Activated CD4-positive, alpha-beta memory T cell treated with anti-CD3 and anti-CD28 coated beads, Interleukin-2, amount 10 ng/mL, durations not matched to agents 7 days and 5 days (primary cell): ENCODE data around the gene AQP5. TPM values are rescaled to one million over a fixed set of nuclear protein-coding genes. Genes with fewer than 3 reads are reported as not detected.

Experiments
- CTCF ChIA-PET: fragments of 350-600 bp; sonication (Branson Sonifier 250); formaldehyde crosslinking; loops from one replicate; lab custom pipeline; 2021; ENCODE audit warnings: antibody characterized with exemption, inconsistent platforms; lab: Charles Lee
- POLR2A ChIA-PET: fragments of 350-600 bp; sonication (Branson Sonifier 250); formaldehyde crosslinking; loops from one replicate; lab custom pipeline; 2021; ENCODE audit warnings: antibody characterized with exemption; lab: Charles Lee
- DNase-seq: peaks from one replicate; pipeline ENCODE4 v3.0.0-alpha.2; 2020
- H3K27ac Mint-ChIP-seq: one replicate; pipeline ENCODE4 v1.8.0; 2021; ENCODE audit warnings: mild to moderate bottlenecking, mixed read lengths
- H3K27me3 Mint-ChIP-seq: one replicate; pipeline ENCODE4 v1.8.0; 2021; ENCODE audit warnings: mixed read lengths
- H3K36me3 Mint-ChIP-seq: one replicate; pipeline ENCODE4 v1.8.0; 2021; ENCODE audit warnings: low read depth, mixed read lengths
- H3K4me1 Mint-ChIP-seq: one replicate; pipeline ENCODE4 v1.8.0; 2021; ENCODE audit warnings: mixed read lengths
- H3K4me3 Mint-ChIP-seq: one replicate; pipeline ENCODE4 v1.8.0; 2021; ENCODE audit warnings: mild to moderate bottlenecking, mixed read lengths
- H3K9me3 Mint-ChIP-seq: one replicate; pipeline ENCODE4 v1.8.0; 2021; ENCODE audit warnings: mixed read lengths
- total RNA-seq, 2 experiments: library from RNA; stranded (reverse); gene quantifications; one replicate each; pipeline ENCODE4 v1.2.3, GENCODE V29; 2021

Gene AQP5
- total RNA-seq, 2 experiments from 2014 or later = not detected

DNA sequence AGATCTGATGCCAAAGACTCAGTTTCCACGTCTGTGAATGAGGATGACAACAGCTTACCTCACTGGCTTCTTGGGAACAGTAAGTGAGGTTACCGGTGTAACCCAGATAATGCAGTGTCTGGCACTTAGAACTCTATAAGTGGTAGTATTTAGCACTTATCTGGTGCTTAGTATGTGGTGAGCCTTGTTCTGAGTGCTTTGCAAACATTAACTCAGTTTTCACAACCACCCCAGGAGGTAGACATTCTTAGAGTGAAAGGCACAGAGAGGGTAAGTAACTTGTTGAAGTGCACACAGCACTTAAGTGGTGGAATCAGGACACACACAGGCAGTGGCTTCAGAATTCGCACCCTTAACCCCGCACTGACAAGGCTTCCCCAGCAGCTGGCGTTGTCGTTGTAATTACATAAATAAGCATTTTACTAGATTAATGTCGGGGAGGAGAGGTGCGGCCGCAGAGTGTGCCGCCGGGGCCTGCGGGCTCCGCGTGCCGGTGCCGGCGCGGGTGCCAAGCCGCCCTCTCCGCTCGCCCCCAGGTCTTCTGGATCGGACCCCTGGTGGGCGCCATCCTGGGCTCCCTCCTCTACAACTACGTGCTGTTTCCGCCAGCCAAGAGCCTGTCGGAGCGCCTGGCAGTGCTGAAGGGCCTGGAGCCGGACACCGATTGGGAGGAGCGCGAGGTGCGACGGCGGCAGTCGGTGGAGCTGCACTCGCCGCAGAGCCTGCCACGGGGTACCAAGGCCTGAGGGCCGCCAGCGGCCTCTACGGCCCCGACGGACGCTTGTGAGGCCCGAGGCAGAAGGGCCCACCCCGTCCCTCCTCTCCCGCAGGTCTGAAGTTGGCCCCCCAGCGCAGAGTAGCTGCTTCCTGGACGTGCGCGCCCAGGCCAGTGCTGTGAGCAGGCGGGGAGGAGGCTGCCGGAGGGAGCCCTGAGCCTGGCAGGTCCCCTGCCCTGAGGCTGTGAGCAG lies 6.5 kb upstream of the AQP5 start:
- Mint-ChIP-seq H3K36me3 (no peaks in the 10 kb centered on the region), H3K4me3 (no peak overlapping the region), H3K27me3 (peaks cover 67% of the 10 kb centered on the region), H3K27ac (no peak overlapping the region), H3K9me3 (no peaks in the 10 kb centered on the region), H3K4me1 (peaks cover under 1% of the 10 kb centered on the region)
- ChIA-PET CTCF (interaction anchor here (0.8 to 1.3 kb wide), 2 partner anchors 10 to 12 kb away, joined by 4 to 5 read pairs; no protein-coding TSS in a partner anchor), POLR2A (interaction anchor here (1.7 kb wide), 1 partner anchor 10 kb away, joined by 4 read pairs; no protein-coding TSS in a partner anchor)
- no peak for DNase-seq

DNA sequence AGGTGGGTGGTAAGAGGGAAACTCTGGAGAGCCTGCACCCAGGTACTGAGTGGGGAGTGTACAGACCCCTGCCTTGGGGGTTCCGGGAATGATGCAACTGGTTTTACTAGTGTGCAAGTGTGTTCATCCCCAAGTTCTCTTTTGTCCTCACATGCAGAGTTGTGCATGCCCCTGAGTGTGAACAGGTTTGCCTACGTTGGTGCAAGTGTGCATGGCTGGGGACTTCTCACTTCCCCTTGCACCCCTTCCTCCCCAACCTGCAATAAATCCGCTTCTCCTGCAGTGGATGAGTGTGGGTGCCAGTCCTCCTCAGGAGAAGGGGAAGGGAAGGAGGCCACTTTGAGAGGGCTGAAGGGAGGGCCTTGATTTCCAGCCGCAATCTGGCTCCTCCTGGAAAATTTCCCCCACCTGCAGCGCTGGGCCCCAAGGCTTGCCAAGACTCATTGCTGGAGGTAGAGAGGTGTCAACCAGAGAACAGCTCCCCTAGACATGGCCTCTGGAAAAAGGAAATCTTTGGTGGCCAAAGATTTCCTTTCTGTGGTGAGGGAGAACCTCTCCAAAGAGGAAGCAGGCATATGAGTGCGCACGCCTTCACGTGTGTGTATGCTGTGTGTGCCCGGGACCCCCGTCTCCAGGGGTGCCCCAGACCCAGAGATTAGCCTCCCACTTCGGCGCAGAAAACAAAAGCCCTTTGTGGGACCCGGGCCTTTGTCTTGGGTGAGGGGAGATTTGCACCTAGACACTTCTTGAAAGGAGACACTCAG lies 5.6 kb upstream of the AQP5 start:
- no peak overlapping the region for H3K27ac Mint-ChIP-seq
- H3K27me3 Mint-ChIP-seq = peaks cover 75% of the 10 kb centered on the region
- peaks cover 7% of the 10 kb centered on the region for H3K4me1 Mint-ChIP-seq
- CTCF ChIA-PET = no interaction called here
- no peaks in the 10 kb centered on the region for H3K9me3 Mint-ChIP-seq
- POLR2A ChIA-PET = no interaction called here
- no peak overlapping the region for H3K4me3 Mint-ChIP-seq
- DNase-seq = no peak
- peaks cover 4% of the 10 kb centered on the region for H3K36me3 Mint-ChIP-seq

DNA sequence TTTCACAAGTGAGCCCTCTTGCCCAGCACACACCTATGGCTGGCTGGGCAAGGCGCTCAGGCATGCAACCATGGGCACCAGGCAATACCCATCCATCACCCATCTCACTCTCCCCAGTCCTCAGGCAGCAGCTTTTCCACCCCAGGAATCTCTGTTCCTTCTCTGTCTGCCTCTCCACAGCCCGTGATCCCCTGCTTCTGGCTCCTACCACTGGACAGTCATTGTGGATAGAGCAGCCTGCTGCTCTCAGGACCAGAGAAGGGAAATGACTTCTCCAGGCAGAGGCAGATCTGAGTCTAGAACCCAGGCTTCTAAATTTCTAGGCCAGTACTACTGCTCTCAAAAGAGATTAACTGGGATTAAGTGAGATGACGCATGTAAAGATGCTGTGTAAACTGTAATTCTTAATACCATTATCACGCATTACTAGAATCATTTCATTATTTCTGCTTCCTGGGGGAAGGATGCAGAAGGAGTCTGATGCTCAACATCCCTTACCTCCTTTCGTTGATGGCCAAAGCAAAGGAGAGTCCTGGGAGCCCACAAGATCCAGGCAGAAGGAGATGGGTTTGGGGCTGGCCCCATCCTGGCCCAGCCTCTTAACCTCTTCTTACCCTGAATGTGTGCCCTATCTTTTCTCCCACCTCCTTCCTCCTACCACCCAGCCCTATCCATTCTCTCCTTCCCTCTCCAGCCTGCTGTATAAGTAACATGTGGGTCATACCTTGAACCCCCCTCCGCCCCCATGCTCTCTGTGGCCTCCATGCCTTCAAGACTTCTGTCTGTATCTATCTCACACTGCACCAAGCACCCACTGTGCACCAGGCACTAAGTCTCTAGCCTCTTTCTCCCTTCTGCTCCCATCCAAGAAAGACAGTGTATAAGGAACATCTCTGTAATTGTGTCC lies 4.8 kb upstream of the AQP5 start:
- peaks cover 7% of the 10 kb centered on the region for H3K4me1 Mint-ChIP-seq
- CTCF ChIA-PET = interaction anchor here (1.0 to 4.6 kb wide), 3 partner anchors 10 to 216 kb away, joined by 3 to 19 read pairs (median 14); no protein-coding TSS in a partner anchor
- no peaks in the 10 kb centered on the region for H3K9me3 Mint-ChIP-seq
- peaks cover 75% of the 10 kb centered on the region for H3K27me3 Mint-ChIP-seq
- no peak for DNase-seq
- H3K36me3 Mint-ChIP-seq = peaks cover 4% of the 10 kb centered on the region
- POLR2A ChIA-PET = interaction anchor here (0.7 to 1.5 kb wide), 2 partner anchors 12 to 14 kb away, joined by 3 read pairs; no protein-coding TSS in a partner anchor
- H3K4me3 Mint-ChIP-seq = no peak overlapping the region
- no peak overlapping the region for H3K27ac Mint-ChIP-seq

DNA sequence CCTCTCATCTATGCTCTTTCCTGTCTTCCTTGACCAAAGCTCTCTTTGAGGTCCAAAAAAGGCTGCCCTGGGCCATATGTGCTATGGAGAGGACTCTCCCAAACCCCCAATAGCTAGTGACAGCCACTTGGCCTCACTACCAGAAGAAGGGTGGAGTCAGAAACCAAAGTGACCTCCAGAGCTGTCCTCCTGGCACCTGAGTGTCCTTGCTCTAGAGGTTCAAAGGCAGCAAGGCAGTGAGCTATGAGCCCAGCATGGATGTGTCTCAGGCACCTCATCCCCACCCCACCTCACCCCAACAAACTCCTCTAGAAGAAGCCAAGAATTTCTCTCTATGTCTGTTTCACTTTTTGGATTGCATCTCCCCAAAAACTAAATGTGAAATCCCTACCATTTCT lies 4.1 kb upstream of the AQP5 start:
- Mint-ChIP-seq H3K4me3 (no peak overlapping the region), H3K27ac (no peak overlapping the region), H3K36me3 (peaks cover 4% of the 10 kb centered on the region), H3K9me3 (no peaks in the 10 kb centered on the region), H3K4me1 (peaks cover 7% of the 10 kb centered on the region), H3K27me3 (peaks cover 78% of the 10 kb centered on the region)
- CTCF ChIA-PET = interaction anchor here (1.0 to 4.6 kb wide), 3 partner anchors 9 to 217 kb away, joined by 3 to 19 read pairs (median 14); no protein-coding TSS in a partner anchor
- POLR2A ChIA-PET = interaction anchor here (0.7 to 1.5 kb wide), 2 partner anchors 12 to 15 kb away, joined by 3 read pairs; no protein-coding TSS in a partner anchor
- no peak for DNase-seq

DNA sequence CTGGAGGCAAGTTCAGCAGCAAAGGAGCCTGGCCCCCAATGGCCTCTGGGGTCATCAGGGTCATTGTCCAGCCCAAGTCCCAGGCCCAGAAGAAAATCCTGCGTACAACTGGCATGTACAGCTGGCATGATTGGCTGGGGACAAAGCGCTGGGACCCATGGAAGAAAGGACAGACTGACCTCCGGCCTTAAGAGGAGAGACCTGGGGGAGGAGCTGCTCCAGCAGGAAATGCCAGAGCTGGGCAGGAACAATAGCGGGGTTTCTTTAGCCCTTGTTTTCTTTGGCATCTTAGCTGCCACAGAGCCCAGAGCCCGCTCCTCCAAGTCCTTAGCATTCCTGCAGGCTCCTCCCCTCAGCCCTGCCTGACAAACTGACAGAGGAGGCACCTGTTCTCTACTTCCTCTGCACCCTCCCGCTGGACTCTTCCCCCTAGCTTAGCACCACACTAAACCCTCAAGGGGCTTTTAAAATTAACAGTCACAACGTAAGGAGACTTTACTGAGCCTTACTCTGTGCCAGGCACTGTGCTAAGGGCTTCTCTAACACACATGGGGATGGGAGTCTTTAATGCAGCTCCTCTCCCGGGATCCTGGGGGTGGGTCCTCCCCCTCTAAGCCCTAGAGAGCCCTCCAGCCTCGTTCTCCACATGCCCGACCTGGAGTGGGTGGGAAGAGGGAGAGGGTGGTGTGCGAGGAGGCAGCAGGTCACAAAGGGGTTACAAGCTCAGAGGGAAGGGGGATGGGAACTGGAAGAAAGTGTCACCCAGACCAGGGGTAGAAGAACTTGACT lies 1.8 kb upstream of the AQP5 start:
- peaks cover 86% of the 10 kb centered on the region for H3K27me3 Mint-ChIP-seq
- DNase-seq = no peak
- H3K4me1 Mint-ChIP-seq = peaks cover 7% of the 10 kb centered on the region
- no peak overlapping the region for H3K27ac Mint-ChIP-seq
- POLR2A ChIA-PET = interaction anchor here (0.6 to 1.0 kb wide), 3 partner anchors 14 to 1258 kb away, joined by 3 to 4 read pairs (median 3); partner anchors contain the start of gene POU6F1
- CTCF ChIA-PET = interaction anchor here (1.6 to 4.6 kb wide), 2 partner anchors 14 to 110 kb away, joined by 4 to 19 read pairs; no protein-coding TSS in a partner anchor
- H3K9me3 Mint-ChIP-seq = no peaks in the 10 kb centered on the region
- no peak overlapping the region for H3K4me3 Mint-ChIP-seq
- H3K36me3 Mint-ChIP-seq = peaks cover 4% of the 10 kb centered on the region

DNA sequence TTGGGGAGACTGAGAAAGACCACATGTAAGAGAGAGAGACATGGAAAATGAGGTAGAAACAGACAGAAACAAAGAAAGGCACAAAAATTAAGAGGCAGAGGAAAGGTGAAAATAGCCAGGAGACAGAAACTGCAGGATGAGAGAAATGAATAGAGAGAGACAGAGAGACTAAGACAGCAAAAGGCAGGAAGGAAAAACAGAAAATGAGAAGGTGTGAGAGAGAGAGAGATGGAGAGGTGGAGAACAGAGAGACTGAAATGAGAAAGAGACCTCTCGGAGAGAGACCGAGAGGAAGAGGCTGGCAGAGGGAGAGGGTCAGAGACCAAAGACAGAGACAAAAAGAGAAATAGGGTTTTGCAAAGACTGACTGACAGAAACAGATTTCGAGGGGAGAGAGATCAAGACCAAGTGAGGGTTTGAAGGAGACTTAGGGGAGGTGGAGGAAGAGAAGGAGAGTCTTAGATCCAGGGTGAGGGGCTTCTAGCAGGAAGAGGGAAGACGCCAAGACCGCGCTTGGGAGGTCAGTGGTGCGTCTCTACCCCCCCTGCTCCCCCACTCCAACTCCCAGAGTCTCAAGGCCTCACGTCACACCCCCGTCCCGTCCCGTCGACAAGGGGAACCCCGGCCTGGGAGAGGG lies 1.1 kb upstream of the AQP5 start:
- Mint-ChIP-seq H3K9me3 (no peaks in the 10 kb centered on the region), H3K4me1 (peaks cover 7% of the 10 kb centered on the region), H3K27ac (no peak overlapping the region), H3K27me3 (peaks cover 88% of the 10 kb centered on the region), H3K4me3 (no peak overlapping the region), H3K36me3 (peaks cover 4% of the 10 kb centered on the region)
- ChIA-PET CTCF (interaction anchor here (1.6 to 4.6 kb wide), 2 partner anchors 15 to 110 kb away, joined by 4 to 19 read pairs; no protein-coding TSS in a partner anchor), POLR2A (interaction anchor here (0.6 to 1.0 kb wide), 2 partner anchors 15 to 1257 kb away, joined by 3 read pairs; partner anchors contain the start of gene POU6F1)
- DNase-seq = no peak

DNA sequence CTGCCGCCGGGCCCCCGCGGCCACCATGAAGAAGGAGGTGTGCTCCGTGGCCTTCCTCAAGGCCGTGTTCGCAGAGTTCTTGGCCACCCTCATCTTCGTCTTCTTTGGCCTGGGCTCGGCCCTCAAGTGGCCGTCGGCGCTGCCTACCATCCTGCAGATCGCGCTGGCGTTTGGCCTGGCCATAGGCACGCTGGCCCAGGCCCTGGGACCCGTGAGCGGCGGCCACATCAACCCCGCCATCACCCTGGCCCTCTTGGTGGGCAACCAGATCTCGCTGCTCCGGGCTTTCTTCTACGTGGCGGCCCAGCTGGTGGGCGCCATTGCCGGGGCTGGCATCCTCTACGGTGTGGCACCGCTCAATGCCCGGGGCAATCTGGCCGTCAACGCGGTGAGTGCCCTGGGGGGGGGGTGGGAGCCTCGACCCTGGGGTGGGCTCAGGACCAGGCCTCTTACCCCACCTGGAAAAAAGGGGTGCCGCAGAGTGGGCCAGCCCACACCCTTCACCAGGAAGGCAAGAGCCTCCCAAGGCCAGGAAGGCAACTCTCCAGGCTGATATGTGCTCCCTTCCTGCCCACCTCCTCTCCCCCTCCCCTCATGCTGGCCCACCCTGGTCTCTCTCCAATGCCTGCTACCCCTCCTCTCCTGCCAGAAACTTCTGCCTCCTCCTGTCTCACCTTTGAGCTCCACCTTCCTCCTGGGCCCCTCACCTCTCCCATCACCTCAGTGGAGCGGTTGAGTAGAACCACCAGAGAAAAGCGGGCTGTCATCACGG lies 507 bp downstream of the AQP5 start:
- Mint-ChIP-seq H3K4me1 (peaks cover 9% of the 10 kb centered on the region), H3K4me3 (no peak overlapping the region), H3K27ac (no peak overlapping the region), H3K27me3 (peaks cover 82% of the 10 kb centered on the region), H3K9me3 (no peaks in the 10 kb centered on the region), H3K36me3 (peaks cover 4% of the 10 kb centered on the region)
- DNase-seq = no peak
- ChIA-PET POLR2A (no interaction called here), CTCF (interaction anchor here (1.0 kb wide), 1 partner anchor 17 kb away, joined by 3 read pairs; no protein-coding TSS in a partner anchor)

DNA sequence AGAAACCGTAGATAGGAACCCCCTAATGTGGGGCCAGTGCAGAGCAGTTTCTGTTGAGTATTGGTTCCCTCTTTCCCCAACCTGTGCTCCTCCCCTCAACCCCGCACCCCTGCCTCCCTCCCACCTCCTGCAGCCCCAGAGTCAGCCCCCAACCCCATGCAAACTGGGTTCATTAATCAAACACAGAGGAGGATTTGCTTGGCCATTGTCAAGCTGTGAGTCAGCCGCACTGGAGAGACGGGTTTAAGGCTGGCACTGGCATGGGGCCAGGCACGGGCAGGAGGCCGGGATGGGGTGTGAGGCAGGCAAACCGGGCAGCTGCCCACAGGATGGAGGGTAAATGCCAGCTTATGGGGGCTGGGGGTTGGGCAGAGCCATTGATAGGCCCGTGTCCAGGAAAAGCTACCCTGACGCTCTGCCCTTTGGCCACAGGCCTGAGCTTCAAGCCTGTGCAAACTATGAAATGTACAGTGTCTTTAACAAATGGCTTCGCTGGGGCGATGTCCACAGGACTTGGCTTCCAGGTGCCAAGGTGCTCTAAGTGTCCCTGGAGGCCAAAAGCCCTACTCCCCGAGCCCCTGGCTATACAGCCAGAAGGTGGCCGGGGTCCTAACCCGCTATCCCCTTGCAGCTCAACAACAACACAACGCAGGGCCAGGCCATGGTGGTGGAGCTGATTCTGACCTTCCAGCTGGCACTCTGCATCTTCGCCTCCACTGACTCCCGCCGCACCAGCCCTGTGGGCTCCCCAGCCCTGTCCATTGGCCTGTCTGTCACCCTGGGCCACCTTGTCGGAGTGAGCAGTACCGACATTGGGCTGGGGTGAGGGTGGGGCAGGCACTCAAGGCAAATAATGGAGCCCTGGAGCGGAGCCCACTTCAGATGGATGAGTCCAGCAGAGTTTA lies 1.4 kb downstream of the AQP5 start:
- POLR2A ChIA-PET = no interaction called here
- H3K36me3 Mint-ChIP-seq = peaks cover 4% of the 10 kb centered on the region
- CTCF ChIA-PET = interaction anchor here (1.0 kb wide), 1 partner anchor 18 kb away, joined by 3 read pairs; no protein-coding TSS in a partner anchor
- H3K4me1 Mint-ChIP-seq = peaks cover 10% of the 10 kb centered on the region
- H3K27me3 Mint-ChIP-seq = peaks cover 75% of the 10 kb centered on the region
- no peak for DNase-seq
- no peak overlapping the region for H3K4me3 Mint-ChIP-seq
- no peaks in the 10 kb centered on the region for H3K9me3 Mint-ChIP-seq
- no peak overlapping the region for H3K27ac Mint-ChIP-seq

DNA sequence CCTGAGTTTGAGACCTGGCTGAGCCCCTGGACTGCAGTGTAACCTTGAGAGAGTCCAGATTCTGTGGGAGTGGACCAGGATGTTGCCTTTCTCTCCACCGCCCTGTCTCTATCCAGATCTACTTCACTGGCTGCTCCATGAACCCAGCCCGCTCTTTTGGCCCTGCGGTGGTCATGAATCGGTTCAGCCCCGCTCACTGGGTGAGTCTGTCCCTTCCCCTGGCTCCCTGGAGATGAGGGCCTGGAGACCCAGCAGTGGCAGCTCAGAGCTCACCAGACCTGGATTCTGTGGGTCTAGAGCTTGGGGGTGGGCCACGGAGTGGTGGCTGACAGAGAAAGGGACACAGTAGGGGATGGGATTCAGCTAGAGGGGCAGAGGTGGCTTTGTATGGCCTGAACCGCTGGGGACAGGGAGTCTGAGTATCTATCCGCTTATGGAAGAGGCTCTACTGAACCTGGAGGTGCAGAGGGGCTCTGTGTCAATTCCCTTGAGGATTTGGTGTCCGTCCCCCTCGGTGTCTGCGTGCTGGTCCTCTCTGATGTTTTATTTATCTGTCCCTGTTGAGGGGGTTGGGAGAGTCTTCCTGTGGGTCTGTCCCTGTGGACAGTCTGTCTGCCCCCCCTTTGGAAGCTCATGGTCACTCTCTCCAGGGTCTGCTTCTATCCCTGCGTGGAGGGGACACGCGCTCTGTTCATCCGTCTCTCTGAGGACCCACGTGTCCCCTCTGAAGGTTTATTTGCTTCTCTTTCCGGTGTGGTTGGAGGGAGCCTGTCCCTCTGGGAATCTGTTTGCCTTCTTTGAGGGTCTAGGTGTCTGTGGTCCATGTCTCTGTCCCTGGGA lies 2.5 kb downstream of the AQP5 start:
- no peaks in the 10 kb centered on the region for H3K9me3 Mint-ChIP-seq
- CTCF ChIA-PET = interaction anchor here (0.7 to 6.3 kb wide), 4 partner anchors 18 to 223 kb away, joined by 3 to 101 read pairs (median 44); partner anchors contain the start of gene TMBIM6
- POLR2A ChIA-PET = no interaction called here
- no peak overlapping the region for H3K27ac Mint-ChIP-seq
- DNase-seq = no peak
- peaks cover 67% of the 10 kb centered on the region for H3K27me3 Mint-ChIP-seq
- H3K4me1 Mint-ChIP-seq = peaks cover 10% of the 10 kb centered on the region
- H3K36me3 Mint-ChIP-seq = peaks cover 4% of the 10 kb centered on the region
- no peak overlapping the region for H3K4me3 Mint-ChIP-seq
